GM23338 (cell line): ENCODE results near the gene SPATA20.

Experiments
- CREB1 ChIP-seq: fragments of 250-450 bp; sonication (Bioruptor Pico); IDR thresholded peaks from 2 replicates; pipeline ENCODE4 v1.5.0; 2020; ENCODE audit warnings: low read depth, mild to moderate bottlenecking, moderate library complexity
- EZH2 ChIP-seq: fragments of 200-600 bp; sonication (generic); IDR thresholded peaks from one replicate; pipeline ENCODE4 v1.8.0; 2017; ENCODE audit warnings: antibody characterized with exemption, mild to moderate bottlenecking, low read depth; ENCODE audit not compliant: unreplicated experiment
- EZH2phosphoT487 ChIP-seq: fragments of 200-600 bp; sonication (generic); IDR thresholded peaks from one replicate; pipeline ENCODE4 v1.8.1; 2018; ENCODE audit warnings: antibody characterized with exemption; ENCODE audit not compliant: unreplicated experiment
- JUNB ChIP-seq: IDR thresholded peaks from one replicate; pipeline ENCODE4 v1.6.1; 2016; ENCODE audit warnings: antibody characterized with exemption; ENCODE audit not compliant: unreplicated experiment
- NANOG ChIP-seq: IDR thresholded peaks from 2 replicates; pipeline ENCODE4 v1.6.1; 2016; ENCODE audit warnings: antibody characterized with exemption, borderline replicate concordance
- POLR2AphosphoS5 ChIP-seq: IDR thresholded peaks from 2 replicates; pipeline ENCODE4 v1.6.1; 2016; ENCODE audit warnings: antibody characterized with exemption, low read depth
- REST ChIP-seq: IDR thresholded peaks from one replicate; pipeline ENCODE4 v1.6.1; 2018; ENCODE audit warnings: antibody characterized with exemption; ENCODE audit not compliant: unreplicated experiment
- ZNF331 ChIP-seq: fragments of 250-450 bp; sonication (Bioruptor Pico); IDR thresholded peaks from 2 replicates; pipeline ENCODE4 v1.5.0; 2020; ENCODE audit warnings: low read depth, mild to moderate bottlenecking, moderate library complexity
- TF ChIP-seq, protein P1 (sequence below), 2 experiments: fragments of 200-600 bp in 1 of 2; sonication (generic) in 1 of 2; conservative IDR thresholded peaks; 2 replicates each; pipeline versions ENCODE4 v1.5.1 to v1.6.1; 2016 to 2017; ENCODE audit warnings: antibody characterized with exemption in 2 of 2, low read depth in 2 of 2, mild to moderate bottlenecking in 2 of 2, moderate library complexity in 1 of 2
- TF ChIP-seq, protein P2 (sequence below): IDR thresholded peaks from 2 replicates; pipeline ENCODE4 v1.6.1; 2016; ENCODE audit warnings: antibody characterized with exemption

GRCh38 chr17:50564916-50565315 is 17.9 kb downstream of the SPATA20 start:
- TF ChIP-seq, protein P1, sequence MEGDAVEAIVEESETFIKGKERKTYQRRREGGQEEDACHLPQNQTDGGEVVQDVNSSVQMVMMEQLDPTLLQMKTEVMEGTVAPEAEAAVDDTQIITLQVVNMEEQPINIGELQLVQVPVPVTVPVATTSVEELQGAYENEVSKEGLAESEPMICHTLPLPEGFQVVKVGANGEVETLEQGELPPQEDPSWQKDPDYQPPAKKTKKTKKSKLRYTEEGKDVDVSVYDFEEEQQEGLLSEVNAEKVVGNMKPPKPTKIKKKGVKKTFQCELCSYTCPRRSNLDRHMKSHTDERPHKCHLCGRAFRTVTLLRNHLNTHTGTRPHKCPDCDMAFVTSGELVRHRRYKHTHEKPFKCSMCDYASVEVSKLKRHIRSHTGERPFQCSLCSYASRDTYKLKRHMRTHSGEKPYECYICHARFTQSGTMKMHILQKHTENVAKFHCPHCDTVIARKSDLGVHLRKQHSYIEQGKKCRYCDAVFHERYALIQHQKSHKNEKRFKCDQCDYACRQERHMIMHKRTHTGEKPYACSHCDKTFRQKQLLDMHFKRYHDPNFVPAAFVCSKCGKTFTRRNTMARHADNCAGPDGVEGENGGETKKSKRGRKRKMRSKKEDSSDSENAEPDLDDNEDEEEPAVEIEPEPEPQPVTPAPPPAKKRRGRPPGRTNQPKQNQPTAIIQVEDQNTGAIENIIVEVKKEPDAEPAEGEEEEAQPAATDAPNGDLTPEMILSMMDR (conservative IDR thresholded peaks at IDR 0.05; ENCODE audit: low read depth in 2 of 2), result no peak
- TF ChIP-seq ZNF331 (CRISPR knock-in tag) (no peak), EZH2 (no peak), POLR2AphosphoS5 (no peak), NANOG (no peak), REST (no peak), CREB1 (no peak), JUNB (no peak), EZH2phosphoT487 (no peak)
- TF ChIP-seq, protein P2, sequence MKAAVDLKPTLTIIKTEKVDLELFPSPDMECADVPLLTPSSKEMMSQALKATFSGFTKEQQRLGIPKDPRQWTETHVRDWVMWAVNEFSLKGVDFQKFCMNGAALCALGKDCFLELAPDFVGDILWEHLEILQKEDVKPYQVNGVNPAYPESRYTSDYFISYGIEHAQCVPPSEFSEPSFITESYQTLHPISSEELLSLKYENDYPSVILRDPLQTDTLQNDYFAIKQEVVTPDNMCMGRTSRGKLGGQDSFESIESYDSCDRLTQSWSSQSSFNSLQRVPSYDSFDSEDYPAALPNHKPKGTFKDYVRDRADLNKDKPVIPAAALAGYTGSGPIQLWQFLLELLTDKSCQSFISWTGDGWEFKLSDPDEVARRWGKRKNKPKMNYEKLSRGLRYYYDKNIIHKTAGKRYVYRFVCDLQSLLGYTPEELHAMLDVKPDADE, result no peak
